HG03060 (cell line): ENCODE data around the gene ZNF678.
"Not testable (repeated sequence)": the region's sequence is repeated elsewhere in the genome, so short reads cannot be mapped to it uniquely, and the experiment has no call there.

Experiments
- ATAC-seq: cut with Tn5 transposase; IDR thresholded peaks from one replicate; pipeline ENCODE4 v1.9.1; 2021; ENCODE audit warnings: low read depth, moderate number of reproducible peaks; ENCODE audit not compliant: unreplicated experiment

Gene ZNF678

GRCh38 chr1:227589777-227590176, 26.4 kb downstream of the ZNF678 start:
- ATAC-seq = not testable (repeated sequence)

GRCh38 chr1:227596222-227596621, 32.9 kb downstream of the ZNF678 start:
- not testable (repeated sequence) for ATAC-seq

GRCh38 chr1:227603327-227603726, 40.0 kb downstream of the ZNF678 start:
- no peak for ATAC-seq

GRCh38 chr1:227604446-227604845, 41.1 kb downstream of the ZNF678 start:
- ATAC-seq = no peak

GRCh38 chr1:227606271-227606670, 42.9 kb downstream of the ZNF678 start:
- not testable (repeated sequence) for ATAC-seq

GRCh38 chr1:227607336-227607898, 44.1 kb downstream of the ZNF678 start:
- no peak for ATAC-seq

GRCh38 chr1:227612658-227613057, 49.3 kb downstream of the ZNF678 start:
- ATAC-seq = no peak

GRCh38 chr1:227613526-227613925, 50.2 kb downstream of the ZNF678 start:
- ATAC-seq = no peak

- ATAC-seq = no peak
Measured at GRCh38 chr1:227621211-227621610, 57.9 kb downstream of the ZNF678 start.

GRCh38 chr1:227622739-227623475, 59.6 kb downstream of the ZNF678 start:
- ATAC-seq = no peak

GRCh38 chr1:227632325-227632724, 69.0 kb downstream of the ZNF678 start:
- no peak for ATAC-seq

GRCh38 chr1:227635596-227635995, 72.2 kb downstream of the ZNF678 start:
- ATAC-seq = no peak

GRCh38 chr1:227654431-227654830, 91.1 kb downstream of the ZNF678 start:
- ATAC-seq = no peak

GRCh38 chr1:227654858-227655752, 91.7 kb downstream of the ZNF678 start:
- ATAC-seq = no peak

- no peak for ATAC-seq
Measured at GRCh38 chr1:227661495-227661894, 98.1 kb downstream of the ZNF678 start.

- no peak for ATAC-seq
Measured at GRCh38 chr1:227662933-227663332, 99.6 kb downstream of the ZNF678 start.

GRCh38 chr1:227666286-227666685, 102.9 kb downstream of the ZNF678 start:
- ATAC-seq = no peak

- ATAC-seq = no peak
Measured at GRCh38 chr1:227673441-227673840, 110.1 kb downstream of the ZNF678 start.

- ATAC-seq = no peak
Measured at GRCh38 chr1:227685807-227686206, 122.5 kb downstream of the ZNF678 start.

- ATAC-seq = no peak
Measured at GRCh38 chr1:227697321-227697864, 134.0 kb downstream of the ZNF678 start.

- not testable (repeated sequence) for ATAC-seq
Measured at GRCh38 chr1:227701631-227702030, 138.3 kb downstream of the ZNF678 start.
